HG02623 (cell line): Measurements from ENCODE around the gene EFNA2.

Experiments
- ATAC-seq: cut with Tn5 transposase; IDR thresholded peaks from one replicate; pipeline ENCODE4 v1.9.1; 2021; ENCODE audit warnings: moderate library complexity; ENCODE audit not compliant: unreplicated experiment

EFNA2 gene

GRCh38 chr19:1248786-1249297, 36.8 kb upstream of the EFNA2 start:
- ATAC-seq: peak; percentile 24

DNA sequence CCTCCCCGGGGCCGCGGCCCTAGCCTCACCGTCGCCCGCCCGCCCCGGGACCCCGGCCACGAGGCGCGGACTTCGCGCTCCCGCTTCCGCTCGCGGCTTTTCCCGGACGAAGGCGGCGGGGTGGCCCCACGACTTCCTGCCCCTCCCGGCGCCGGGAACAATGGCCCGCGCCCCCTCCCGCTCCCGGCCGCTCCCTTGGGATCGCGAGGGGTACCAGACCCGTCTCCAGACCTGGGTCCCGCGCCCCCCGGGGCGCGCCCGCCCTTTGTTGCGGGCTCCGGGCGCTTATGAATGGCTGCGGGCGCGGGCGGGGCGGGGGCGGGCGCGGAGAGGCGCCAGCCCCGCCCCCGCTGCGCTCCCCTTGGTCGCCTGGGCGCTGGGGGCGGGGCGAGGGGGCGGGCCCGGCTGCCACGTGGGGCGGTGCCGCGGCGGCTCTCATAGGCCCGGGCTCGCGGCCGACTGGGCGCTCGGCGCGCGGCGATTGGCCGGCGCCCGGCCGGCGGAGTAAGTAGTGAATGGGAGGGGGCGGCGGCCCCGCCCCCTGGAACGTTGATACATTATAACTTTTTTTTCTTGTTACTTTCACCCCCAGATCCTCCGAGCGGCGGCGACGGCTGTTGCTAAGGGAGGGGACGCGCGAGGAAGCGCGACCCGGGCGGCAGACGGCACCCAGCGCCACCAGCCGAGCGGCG, 36.2 kb upstream of the EFNA2 start:
- ATAC-seq: peak; percentile 37

DNA sequence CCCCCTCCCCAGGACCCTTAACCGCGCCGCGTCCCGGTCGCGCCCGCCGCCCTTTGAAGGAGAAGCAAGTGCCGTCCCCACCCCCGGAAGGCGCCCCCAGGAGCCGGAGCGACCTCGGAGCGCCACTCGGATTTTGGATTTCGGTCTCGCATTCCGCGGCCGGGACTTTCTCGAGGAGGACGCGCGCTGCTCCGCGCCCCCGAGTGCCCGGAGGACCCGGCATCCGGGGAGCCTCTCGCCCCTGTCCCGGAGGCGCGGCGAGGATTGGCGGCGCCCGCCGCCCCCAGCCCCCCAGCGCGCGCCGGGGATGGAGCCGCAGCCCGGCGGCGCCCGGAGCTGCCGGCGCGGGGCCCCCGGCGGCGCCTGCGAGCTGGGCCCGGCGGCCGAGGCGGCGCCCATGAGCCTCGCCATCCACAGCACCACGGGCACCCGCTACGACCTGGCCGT, 35.7 kb upstream of the EFNA2 start:
- peak; percentile 1 for ATAC-seq

DNA sequence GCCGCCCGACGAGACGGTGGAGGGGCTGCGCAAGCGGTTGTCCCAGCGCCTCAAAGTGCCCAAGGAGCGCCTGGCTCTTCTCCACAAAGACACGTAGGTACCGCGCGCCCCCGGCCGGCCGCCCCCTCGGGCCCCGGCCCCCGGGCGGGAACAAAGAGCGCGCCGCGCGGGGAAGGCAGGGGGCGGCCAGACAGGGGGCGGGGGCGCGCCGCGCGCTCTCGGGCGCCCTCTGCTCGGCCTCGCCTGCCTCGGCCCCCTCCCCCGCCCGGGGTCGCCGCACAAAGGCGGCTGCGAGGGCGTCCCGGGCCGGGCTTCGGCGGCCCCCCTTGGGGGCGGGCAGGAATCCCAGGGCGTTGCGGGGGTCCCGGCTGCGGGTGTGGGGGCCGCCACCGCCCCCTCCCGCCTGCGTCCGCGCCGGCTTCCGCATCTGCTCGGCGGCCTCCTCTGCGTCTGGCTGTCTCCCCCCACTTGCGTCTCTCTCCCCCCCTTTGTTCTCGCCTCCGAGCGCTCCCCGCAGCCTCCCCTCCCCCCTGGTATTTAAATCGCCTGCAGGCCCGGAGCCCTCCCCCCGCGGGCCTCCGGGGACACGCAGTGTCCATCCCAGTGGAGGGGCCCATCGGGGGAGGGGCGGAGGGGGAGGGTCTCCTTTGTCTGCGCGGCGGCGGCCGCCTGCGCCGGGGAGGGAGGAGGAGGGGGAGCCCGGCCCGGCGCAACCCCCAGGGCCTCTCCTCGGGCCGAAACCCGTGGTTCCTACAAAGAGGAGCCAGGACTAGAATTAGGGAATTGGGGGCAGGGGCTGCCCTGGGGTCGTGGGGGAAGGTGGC, 35.0 kb upstream of the EFNA2 start:
- ATAC-seq: no peak

- ATAC-seq: no peak
Observed at GRCh38 chr19:1251330-1252220, 34.1 kb upstream of the EFNA2 start.

DNA sequence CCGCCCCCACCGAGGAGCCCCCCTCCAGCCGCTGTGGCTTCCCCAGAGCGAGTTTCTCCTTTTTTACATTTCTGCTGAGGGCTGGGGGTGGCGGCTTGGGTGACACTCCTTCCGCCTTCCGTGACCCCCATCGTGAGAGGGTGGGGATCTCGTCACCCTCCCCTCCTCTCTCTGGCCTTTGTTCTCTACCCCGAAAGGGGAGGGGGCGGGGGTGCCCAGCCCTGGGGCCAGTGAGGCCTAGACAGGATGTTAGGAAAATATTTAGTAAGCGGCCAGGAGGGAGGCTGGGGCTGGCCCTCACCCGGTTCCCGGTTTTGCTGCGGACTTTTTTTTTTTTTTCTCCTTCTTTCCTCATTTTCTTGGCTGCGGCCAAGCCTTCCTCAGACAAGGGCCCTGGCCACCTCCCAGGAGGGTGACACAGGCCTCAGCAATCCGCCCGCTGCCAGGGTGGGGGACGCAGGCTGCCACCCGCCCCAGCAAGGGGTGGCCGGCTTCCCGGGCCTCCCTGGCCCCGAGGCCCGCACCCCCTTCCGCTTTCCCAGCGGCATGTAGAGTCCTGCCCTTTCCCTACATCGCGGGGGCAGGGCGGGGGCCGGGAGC, 33.4 kb upstream of the EFNA2 start:
- no peak for ATAC-seq

GRCh38 chr19:1252821-1253513, 32.7 kb upstream of the EFNA2 start:
- no peak for ATAC-seq

DNA sequence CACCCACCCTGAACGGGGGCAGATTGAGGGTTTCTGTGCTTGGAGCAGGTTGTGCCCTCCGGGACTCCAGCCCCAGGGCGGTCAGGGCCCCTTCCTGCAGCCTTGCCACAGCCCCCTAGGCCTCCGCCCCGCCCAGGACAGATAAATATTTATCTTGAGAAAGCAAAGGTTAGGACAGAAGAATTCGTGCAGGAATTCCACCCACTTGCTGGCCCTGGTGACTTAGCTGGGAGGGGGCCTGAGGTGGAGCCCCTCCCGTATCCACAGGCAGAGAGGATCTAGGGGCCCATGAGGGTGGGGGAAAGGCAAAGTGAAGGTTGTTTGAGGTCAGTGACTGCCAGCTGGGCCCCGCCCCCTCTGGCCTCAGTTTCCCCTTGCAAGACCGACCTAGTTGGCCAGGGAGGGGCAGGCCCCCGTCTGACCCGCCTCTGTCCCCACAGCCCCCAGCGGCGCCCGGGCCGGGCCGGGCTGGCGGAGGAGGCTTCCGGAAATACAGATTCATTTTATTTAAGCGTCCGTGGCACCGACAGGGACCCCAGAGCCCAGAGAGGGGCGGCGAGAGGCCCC, 32.1 kb upstream of the EFNA2 start:
- no peak for ATAC-seq

DNA sequence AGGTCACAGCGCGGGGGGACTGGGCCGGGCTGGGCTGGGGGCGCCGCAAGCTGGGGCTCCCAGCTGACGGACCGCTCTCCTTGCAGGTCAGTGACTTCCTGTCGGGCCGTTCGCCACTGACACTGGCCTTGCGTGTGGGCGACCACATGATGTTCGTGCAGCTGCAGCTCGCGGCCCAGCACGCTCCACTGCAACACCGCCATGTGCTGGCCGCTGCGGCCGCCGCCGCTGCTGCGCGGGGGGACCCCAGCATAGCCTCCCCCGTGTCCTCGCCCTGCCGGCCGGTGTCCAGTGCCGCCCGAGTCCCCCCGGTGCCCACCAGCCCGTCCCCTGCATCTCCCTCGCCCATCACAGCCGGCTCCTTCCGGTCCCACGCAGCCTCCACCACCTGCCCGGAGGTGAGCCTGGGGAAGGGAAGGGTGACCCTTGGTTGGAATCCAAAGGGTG, 31.6 kb upstream of the EFNA2 start:
- no peak for ATAC-seq

DNA sequence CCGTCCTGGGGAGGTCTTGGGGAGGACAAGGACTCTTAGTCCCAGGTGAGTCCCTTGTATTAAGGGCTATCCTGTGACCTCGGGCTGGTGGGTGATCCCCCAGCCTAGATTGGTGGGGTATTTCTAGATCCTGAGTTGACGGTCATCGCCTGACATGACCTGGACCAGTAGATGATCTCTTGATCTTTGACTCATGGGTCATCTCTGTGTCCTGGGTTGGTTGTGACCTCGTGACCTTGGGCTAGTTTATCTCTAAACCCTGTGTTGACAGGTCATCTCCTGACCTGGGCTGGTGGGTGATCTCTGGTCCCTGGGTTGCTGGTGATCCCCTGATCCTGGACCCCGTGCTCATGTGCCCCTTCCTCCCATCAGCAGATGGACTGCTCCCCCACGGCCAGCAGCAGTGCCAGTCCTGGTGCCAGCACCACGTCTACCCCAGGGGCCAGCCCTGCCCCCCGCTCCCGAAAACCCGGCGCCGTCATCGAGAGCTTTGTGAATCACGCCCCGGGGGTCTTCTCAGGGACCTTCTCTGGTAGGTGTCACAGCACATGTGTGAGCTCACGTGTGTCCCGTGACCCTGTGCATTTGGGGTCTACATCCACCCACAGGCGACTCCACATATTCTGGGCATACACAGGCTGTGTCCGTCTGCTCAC, 31.0 kb upstream of the EFNA2 start:
- no peak for ATAC-seq

DNA sequence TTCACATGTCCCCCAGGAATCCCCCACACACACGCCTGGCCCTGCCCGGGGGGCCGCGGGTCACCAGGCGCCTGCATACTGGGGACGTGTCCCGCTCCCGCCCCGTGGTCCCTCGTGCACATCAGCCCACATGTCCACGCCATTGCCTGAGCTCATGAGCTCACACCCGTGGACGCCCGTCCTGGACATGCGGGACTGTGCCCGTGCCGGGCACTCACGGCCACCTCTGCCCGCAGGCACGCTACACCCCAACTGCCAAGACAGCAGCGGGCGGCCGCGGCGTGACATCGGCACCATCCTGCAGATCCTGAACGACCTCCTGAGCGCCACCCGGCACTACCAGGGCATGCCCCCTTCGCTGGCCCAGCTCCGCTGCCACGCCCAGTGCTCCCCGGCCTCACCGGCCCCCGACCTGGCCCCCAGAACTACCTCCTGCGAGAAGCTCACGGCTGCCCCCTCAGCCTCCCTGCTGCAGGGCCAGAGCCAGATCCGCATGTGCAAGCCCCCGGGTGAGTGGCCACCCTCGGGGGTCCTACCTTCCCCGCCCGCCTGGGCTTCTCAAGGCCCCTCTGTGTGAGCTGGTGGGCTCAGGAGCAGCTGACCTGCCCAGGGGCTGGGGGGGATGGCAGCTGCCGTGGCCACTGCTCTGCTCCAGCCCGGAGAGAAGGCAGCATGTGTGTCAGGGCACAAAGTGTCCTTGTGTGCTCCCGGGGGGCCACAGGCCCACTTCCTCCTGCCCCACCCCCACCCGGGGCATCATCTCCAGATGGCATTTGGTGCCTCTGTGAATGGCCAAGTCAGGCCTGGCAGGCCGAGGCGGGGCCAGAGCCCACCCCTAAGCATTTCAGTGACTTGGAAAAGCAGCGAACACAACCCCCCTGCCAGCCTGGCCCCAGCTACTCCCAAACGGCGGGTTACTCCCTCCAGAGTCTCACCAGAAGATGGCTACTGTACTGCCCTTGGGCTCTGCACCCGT, 30.2 kb upstream of the EFNA2 start:
- ATAC-seq: no peak

DNA sequence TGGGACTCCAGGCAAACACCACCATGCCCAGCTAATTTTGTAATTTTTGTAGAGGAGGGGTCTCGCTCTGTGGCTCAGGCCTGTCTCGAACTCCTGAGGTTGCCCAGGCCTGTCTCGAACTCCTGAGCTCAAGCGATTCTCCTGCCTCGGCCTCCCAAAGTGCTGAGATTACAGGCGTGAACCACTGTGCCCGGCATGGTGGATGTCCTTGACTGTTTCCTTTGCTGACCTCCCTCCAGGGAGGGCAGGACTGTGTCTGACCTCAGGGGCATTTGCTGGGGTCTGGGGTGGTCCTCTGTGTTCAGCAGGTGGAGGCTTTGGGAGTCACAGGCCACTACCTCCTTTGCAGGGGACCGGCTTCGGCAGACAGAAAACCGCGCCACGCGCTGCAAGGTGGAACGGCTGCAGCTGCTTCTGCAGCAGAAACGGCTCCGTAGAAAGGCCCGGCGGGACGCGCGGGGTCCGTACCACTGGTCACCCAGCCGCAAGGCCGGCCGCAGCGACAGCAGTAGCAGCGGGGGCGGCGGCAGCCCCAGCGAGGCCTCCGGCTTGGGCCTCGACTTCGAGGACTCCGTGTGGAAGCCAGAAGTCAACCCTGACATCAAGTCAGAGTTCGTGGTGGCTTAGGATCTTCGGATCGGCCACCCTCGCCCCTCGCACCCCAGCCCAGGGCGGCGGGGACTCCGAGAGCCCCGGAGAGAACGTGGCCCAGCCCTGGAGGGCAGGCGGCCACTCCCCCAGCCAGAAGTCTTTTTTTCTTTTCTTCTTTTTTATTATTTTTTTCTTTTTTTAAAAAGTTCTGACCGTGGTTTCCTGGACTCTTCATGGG, 28.8 kb upstream of the EFNA2 start:
- ATAC-seq: no peak

DNA sequence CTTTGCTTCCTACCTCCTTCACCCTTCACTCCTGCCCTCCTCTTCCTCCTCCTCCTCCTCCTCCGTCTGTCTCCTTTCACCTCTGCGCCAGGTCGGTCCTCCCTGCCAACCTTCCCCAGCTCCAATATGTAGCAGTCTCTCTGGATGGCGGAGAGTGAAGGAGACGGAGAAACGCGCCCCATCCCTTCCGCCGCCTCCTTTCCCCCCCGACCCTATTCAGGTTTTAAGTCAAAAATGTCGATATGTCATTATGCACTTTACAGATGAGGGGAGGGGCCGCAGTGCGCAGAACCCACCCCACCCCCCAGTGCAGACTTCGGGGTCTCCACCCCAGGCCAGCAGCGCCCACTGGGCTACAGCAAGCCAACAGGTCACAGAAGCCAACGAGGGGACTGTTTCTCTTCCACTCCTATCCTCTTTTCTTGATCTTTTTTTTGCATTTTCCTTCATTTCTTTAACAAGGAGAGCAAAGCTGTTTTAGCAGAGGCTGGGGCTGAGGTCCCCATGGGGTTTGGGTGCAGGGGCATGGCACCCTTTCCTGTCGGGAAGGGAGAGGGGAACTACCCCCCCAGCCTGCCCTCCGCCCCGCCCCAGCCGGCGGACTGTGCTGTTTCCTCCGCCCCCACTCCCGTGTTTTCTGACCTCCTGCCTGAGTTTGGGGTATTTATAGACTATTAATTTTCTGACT, 28.1 kb upstream of the EFNA2 start:
- ATAC-seq: no peak

DNA sequence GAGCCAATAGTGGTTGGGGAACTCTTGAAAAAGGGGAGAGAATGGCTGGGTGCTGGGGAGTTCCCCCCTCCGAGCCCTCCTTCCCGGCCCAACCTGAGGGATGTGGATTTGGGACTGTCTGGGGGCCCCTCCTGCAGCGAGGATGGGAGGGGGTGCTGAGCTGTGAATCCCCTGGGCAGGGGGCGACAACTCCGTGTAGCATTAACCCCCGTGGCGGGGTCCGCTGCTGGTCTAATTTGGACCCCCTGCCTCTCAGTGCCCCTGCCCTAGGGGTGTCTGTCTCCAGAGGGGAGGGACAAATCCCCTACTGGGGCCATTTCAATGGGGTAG, 27.5 kb upstream of the EFNA2 start:
- ATAC-seq: no peak

DNA sequence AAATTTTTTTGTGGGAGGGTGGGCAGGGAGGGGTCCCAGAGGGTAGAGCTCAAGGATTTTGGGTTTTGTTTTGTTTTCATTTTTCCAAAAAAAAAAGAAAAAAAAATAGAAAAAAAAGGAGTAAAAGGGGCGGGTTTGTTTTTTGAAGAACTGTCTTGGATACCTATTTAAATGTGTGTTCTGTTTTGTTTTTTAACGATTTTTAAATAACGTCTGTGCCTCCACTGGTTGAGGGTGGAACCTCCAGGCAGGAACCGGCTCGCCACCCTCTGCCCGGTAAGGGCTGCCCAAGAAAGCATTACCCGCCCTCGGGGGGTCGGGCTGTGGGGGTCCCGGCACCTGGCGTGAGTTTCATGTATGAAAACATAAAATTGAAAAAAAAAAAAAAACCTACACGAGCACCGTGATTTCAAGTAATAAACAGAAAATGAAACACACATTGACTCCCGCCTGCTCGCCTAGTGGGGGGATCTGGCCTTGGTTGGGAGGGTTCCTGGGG, 26.9 kb upstream of the EFNA2 start:
- no peak for ATAC-seq

- no peak for ATAC-seq
Observed at GRCh38 chr19:1259206-1259875, 26.3 kb upstream of the EFNA2 start.
